ENCODE results near the gene PTGDS. TPM values are rescaled to one million over a fixed set of nuclear protein-coding genes. Genes with fewer than 3 reads are reported as not detected.

The PTGDS gene
- total RNA-seq, 1 donor = 32.8 TPM

GRCh38 chr9:137027369-137028262, 50.3 kb downstream of the PTGDS start, which contains the start of gene ABCA2:
ABCA2 (minus strand) TSS chr9:137028237; CDS start chr9:137028140, 97 bp downstream.
- H3K4me3 ChIP-seq (ENCODE audit: low read depth, low read length) = peak within 1 kb of the TSS; percentile 68
- TF ChIP-seq CTCF (IDR thresholded peaks at IDR 0.05; ENCODE audit: insufficient read depth, low read length) = no peak
- no peak for DNase-seq (ENCODE audit: low read depth)

- peak overlapping the region; percentile 68 for H3K4me3 ChIP-seq (ENCODE audit: low read depth, low read length)
- peak; percentile 23 for DNase-seq (ENCODE audit: low read depth)
- TF ChIP-seq CTCF (IDR thresholded peaks at IDR 0.05; ENCODE audit: insufficient read depth, low read length) = peak; percentile 55
Observed at GRCh38 chr9:137028263-137029057, 51.2 kb downstream of the PTGDS start.

GRCh38 chr9:137029058-137029936, 52.0 kb downstream of the PTGDS start:
- peak; percentile 94 for TF ChIP-seq CTCF (IDR thresholded peaks at IDR 0.05; ENCODE audit: insufficient read depth, low read length)
- no peak overlapping the region for H3K4me3 ChIP-seq (ENCODE audit: low read depth, low read length)
- peak; percentile 59 for DNase-seq (ENCODE audit: low read depth)

GRCh38 chr9:137030006-137030405, 52.7 kb downstream of the PTGDS start:
- H3K4me3 ChIP-seq (ENCODE audit: low read depth, low read length) = no peak overlapping the region
- no peak for TF ChIP-seq CTCF (IDR thresholded peaks at IDR 0.05; ENCODE audit: insufficient read depth, low read length)
- no peak for DNase-seq (ENCODE audit: low read depth)

GRCh38 chr9:137030538-137031527, 53.5 kb downstream of the PTGDS start:
- TF ChIP-seq CTCF (IDR thresholded peaks at IDR 0.05; ENCODE audit: insufficient read depth, low read length) = no peak

More at GRCh38 chr9:137030538-137031527, 53.5 kb downstream of the PTGDS start:
- DNase-seq (ENCODE audit: low read depth) = no peak
- no peak overlapping the region for H3K4me3 ChIP-seq (ENCODE audit: low read depth, low read length)

Other genes starting within 250 kb of the PTGDS start
- not detected in 2 replicates for gene LCN10, start 234.6 kb upstream of the PTGDS start, total RNA-seq (ENCODE audit: low replicate concordance)
- not detected in 2 replicates for gene LCN6, start 229.0 kb upstream of the PTGDS start, total RNA-seq (ENCODE audit: low replicate concordance)
- not detected in 2 replicates for gene LCN8, start 219.3 kb upstream of the PTGDS start, total RNA-seq (ENCODE audit: low replicate concordance)
- gene LCN15, start 213.0 kb upstream of the PTGDS start, total RNA-seq (ENCODE audit: low replicate concordance) = not detected in 2 replicates
- gene TMEM141, start 186.2 kb upstream of the PTGDS start, total RNA-seq (ENCODE audit: low replicate concordance) = 9.4 and 30.8 TPM in 2 replicates
- 0.16 TPM in 1 of 2 replicates, not detected in the other for gene CCDC183, start 181.2 kb upstream of the PTGDS start, total RNA-seq (ENCODE audit: low replicate concordance)
- 49.8 and 62.0 TPM in 2 replicates for gene RABL6, start 169.6 kb upstream of the PTGDS start, total RNA-seq (ENCODE audit: low replicate concordance)
- gene AJM1, start 135.0 kb upstream of the PTGDS start, total RNA-seq (ENCODE audit: low replicate concordance) = 1.1 and 1.3 TPM in 2 replicates
- gene PHPT1, start 128.1 kb upstream of the PTGDS start, total RNA-seq (ENCODE audit: low replicate concordance) = 28.7 and 83.2 TPM in 2 replicates
- 0.81 TPM in 1 of 2 replicates, not detected in the other for gene MAMDC4, start 125.2 kb upstream of the PTGDS start, total RNA-seq (ENCODE audit: low replicate concordance)
- 83.0 and 248 TPM in 2 replicates for gene EDF1, start 111.2 kb upstream of the PTGDS start, total RNA-seq (ENCODE audit: low replicate concordance)
- gene TRAF2, start 91.0 kb upstream of the PTGDS start, total RNA-seq (ENCODE audit: low replicate concordance) = 5.6 and 7.9 TPM in 2 replicates
- gene FBXW5, start 32.8 kb upstream of the PTGDS start, total RNA-seq (ENCODE audit: low replicate concordance) = 52.6 and 139 TPM in 2 replicates
- gene C8G, start 32.3 kb upstream of the PTGDS start, total RNA-seq (ENCODE audit: low replicate concordance) = 0.36 TPM in 1 of 2 replicates, not detected in the other
- not detected in 2 replicates for gene LCN12, start 25.2 kb upstream of the PTGDS start, total RNA-seq (ENCODE audit: low replicate concordance)
- 0.54 and 15.3 TPM in 2 replicates for gene LCNL1, start 5.5 kb downstream of the PTGDS start, total RNA-seq (ENCODE audit: low replicate concordance)
- gene PAXX, start 14.9 kb downstream of the PTGDS start, total RNA-seq (ENCODE audit: low replicate concordance) = 7.1 and 18.3 TPM in 2 replicates
- gene CLIC3, start 19.1 kb downstream of the PTGDS start, total RNA-seq (ENCODE audit: low replicate concordance) = 4.3 and 5.2 TPM in 2 replicates
- gene ABCA2, start 50.7 kb downstream of the PTGDS start, total RNA-seq (ENCODE audit: low replicate concordance) = 21.0 and 25.0 TPM in 2 replicates
- gene FUT7, start 54.6 kb downstream of the PTGDS start, total RNA-seq (ENCODE audit: low replicate concordance) = not detected in 2 replicates
- 23.8 and 31.6 TPM in 2 replicates for gene NPDC1, start 68.7 kb downstream of the PTGDS start, total RNA-seq (ENCODE audit: low replicate concordance)
- gene ENTPD2, start 76.6 kb downstream of the PTGDS start, total RNA-seq (ENCODE audit: low replicate concordance) = 0.09 TPM in 1 of 2 replicates, not detected in the other
- gene SAPCD2, start 93.1 kb downstream of the PTGDS start, total RNA-seq (ENCODE audit: low replicate concordance) = 0.41 and 1.5 TPM in 2 replicates
- gene UAP1L1, start 100.0 kb downstream of the PTGDS start, total RNA-seq (ENCODE audit: low replicate concordance) = 12.7 and 17.7 TPM in 2 replicates
- 50.8 and 103 TPM in 2 replicates for gene MAN1B1, start 109.5 kb downstream of the PTGDS start, total RNA-seq (ENCODE audit: low replicate concordance)
- gene DPP7, start 137.2 kb downstream of the PTGDS start, total RNA-seq (ENCODE audit: low replicate concordance) = 69.5 and 72.3 TPM in 2 replicates
- not detected in 2 replicates for gene GRIN1, start 161.7 kb downstream of the PTGDS start, total RNA-seq (ENCODE audit: low replicate concordance)
- not detected in 2 replicates for gene LRRC26, start 192.5 kb downstream of the PTGDS start, total RNA-seq (ENCODE audit: low replicate concordance)
- not detected in 2 replicates for gene TMEM210, start 194.6 kb downstream of the PTGDS start, total RNA-seq (ENCODE audit: low replicate concordance)
- gene ANAPC2, start 211.1 kb downstream of the PTGDS start, total RNA-seq (ENCODE audit: low replicate concordance) = 25.7 and 28.0 TPM in 2 replicates
- 43.5 and 51.5 TPM in 2 replicates for gene SSNA1, start 211.2 kb downstream of the PTGDS start, total RNA-seq (ENCODE audit: low replicate concordance)
- gene TPRN, start 223.2 kb downstream of the PTGDS start, total RNA-seq (ENCODE audit: low replicate concordance) = 8.0 and 10.5 TPM in 2 replicates
- 32.3 and 34.7 TPM in 2 replicates for gene TMEM203, start 228.1 kb downstream of the PTGDS start, total RNA-seq (ENCODE audit: low replicate concordance)
- gene NDOR1, start 228.2 kb downstream of the PTGDS start, total RNA-seq (ENCODE audit: low replicate concordance) = 8.5 and 8.6 TPM in 2 replicates
- 0.45 TPM in 1 of 2 replicates, not detected in the other for gene RNF208, start 244.7 kb downstream of the PTGDS start, total RNA-seq (ENCODE audit: low replicate concordance)
- 0.36 and 0.49 TPM in 2 replicates for gene CYSRT1, start 247.7 kb downstream of the PTGDS start, total RNA-seq (ENCODE audit: low replicate concordance)
- 0.09 TPM in 1 of 2 replicates, not detected in the other for gene RNF224, start 250.0 kb downstream of the PTGDS start, total RNA-seq (ENCODE audit: low replicate concordance)